Pancreas (tissue), 10 donors: ENCODE measurements around the gene KLF1. TPM values are rescaled to one million over a fixed set of nuclear protein-coding genes. Genes with fewer than 3 reads are reported as not detected.
A peak's percentile ranks its signal among the peaks of the same experiment; 100 is the strongest.

Experiments used
- ATAC-seq, 4 donors: fragments of 200-7000 bp; cut with Tn5 transposase; one replicate each; pipeline versions ENCODE4 v1.8.0 to v1.9.1; 2020; ENCODE audit warnings: mild to moderate bottlenecking in 4 of 4, moderate library complexity in 4 of 4
- DNase-seq, 6 donors: peaks; one replicate each; pipeline ENCODE4 v3.0.0-alpha.2; 2020
- FAIRE-seq: peaks from 2 replicates; lab custom pipeline; 2012; peaks lifted over from hg19 to GRCh38; lab: Jason Lieb, UNC
- H3K27ac ChIP-seq, 4 donors: fragments of 200-600 bp; sonication (generic); 1 replicate in 3 of 4; 2 replicates in 1 of 4; pipeline versions ENCODE4 v1.5.0 to v1.8.0; 2020
- H3K27me3 ChIP-seq, 4 donors: fragments of 200-600 bp; one replicate each; pipeline ENCODE4 v1.8.0; 2021
- H3K36me3 ChIP-seq, 3 donors: fragments of 200-600 bp; sonication (generic) in 1 of 3; one replicate each; pipeline versions ENCODE4 v1.5.0 to v1.8.0; 2020 to 2021
- H3K4me1 ChIP-seq, 3 donors: fragments of 200-600 bp; one replicate each; pipeline ENCODE4 v1.8.0; 2021
- H3K4me3 ChIP-seq, 4 donors: fragments of 200-600 bp; sonication (generic) in 2 of 4; one replicate each; pipeline versions ENCODE4 v1.5.0 to v1.8.0; 2020 to 2021
- H3K9me3 ChIP-seq, 4 donors: fragments of 200-600 bp; one replicate each; pipeline ENCODE4 v1.8.0; 2021
- WGBS, 2 donors: extraction: QIAGEN DNeasy Blood & Tissue Kit; methylation state at CpG; one replicate each; pipeline ENCODE4 v1.1.7; 2013; 5-methylcytosine and 5-hydroxymethylcytosine counted together
- intact Hi-C, 3 donors: fragments of 100-400 bp; cut with DNase I; formaldehyde crosslinking; loops; one replicate each; pipeline versions ENCODE4 v1.11.1 to v1.14.2; 2022
- polyA plus RNA-seq, 2 donors: library from polyadenylated mRNA; stranded (reverse); fragments of 200-250 nt; gene quantifications; one replicate each; pipeline ENCODE4 v1.2.3, GENCODE V29; 2013
- total RNA-seq, 6 donors: library from RNA; stranded (reverse); fragmentation: NEBNext Ultra II Directional in 4 of 6; extraction: Animal tissue kit (Norgen Biotek cat#: 25700) in 4 of 6; gene quantifications; one replicate each; pipeline versions ENCODE4 v1.2.1 to v1.2.4, GENCODE V29; 2021 to 2023
- TF ChIP-seq, protein P1 (sequence below), 4 donors: fragments of 200-600 bp; sonication (generic) in 3 of 4; IDR thresholded peaks; one replicate each; pipeline versions ENCODE4 v1.5.0 to v1.8.0; 2021; ENCODE audit warnings: antibody characterized with exemption in 4 of 4
- donor health status: healthy with polysubstance abuse.
- donor health status: DM: no; HTN: no; CAD: no; lungs with moderate emphysema.
- donor health status: DM: no; HTN: no; CAD: no.
- donor health status: control.
- donor health status: control.
- donor health status: Bipolar disorder and iron deficiency.
- donor health status: DM: yes; HTN: yes; CAD: no.
- donor health status: DM: no; HTN: no; CAD: no.
- donor health status: DM: no; HTN: no; CAD: no.
- donor health status: DM: yes; HTN: yes; CAD: no.

KLF1 gene
- total and polyA plus RNA-seq, 8 donors = 0.12 to 0.22 TPM; not detected in 6

DNA sequence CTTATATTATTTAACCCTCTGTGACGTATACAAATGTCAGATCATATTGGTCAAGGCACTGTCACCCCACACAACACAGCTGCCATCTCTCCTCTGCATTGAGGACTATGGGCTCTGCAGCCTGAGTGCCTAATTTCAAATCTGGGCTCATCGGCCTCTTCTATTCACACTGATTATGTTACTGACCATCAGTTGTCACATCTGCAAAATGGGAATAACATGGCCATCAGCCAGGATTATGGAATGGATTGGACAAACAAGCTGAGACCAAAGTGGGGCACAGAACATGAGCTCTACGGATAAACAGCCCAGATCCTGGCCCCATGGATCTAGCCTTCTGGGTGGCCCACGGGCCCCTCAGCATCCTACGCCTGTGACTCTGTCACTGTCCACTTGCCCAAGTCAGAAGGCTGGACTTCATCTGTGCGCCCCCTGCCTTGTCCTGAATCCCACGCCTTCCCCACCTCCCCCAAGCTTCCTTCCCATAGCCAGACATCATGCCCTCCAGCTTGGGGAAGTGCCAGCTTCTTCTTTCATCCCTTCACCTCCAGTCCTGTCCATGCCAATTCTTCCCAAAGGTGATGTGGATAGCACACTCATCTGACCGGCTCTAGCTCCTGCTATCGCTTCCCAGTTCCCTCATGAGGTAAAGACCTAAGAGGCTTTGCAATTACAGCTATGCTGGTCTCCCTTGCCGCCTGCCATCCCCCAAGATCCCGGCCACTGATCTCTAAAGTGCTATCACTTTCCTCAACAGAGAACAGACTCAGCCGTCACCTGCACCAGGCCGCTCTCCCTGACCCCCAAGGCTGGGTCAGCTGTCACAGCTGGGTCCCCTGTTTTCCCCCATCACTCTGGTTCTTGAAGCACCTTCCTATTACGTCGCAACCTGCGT is 45.6 kb upstream of the KLF1 start:
- Histone ChIP-seq H3K4me1 (peaks cover 3 to 11% (median 7%) of the 10 kb centered on the region in 3 donors), H3K36me3 (peaks cover 0 to 16% (median 8%) of the 10 kb centered on the region in 3 donors), H3K27me3 (no peaks in the 10 kb centered on the region), H3K9me3 (no peaks in the 10 kb centered on the region), H3K4me3 (peak overlapping the region; percentile 60 to 85 (median 78)), H3K27ac (peak overlapping the region in 3 of 4 donors; percentile 40 to 65 (median 59))
- 19 to 22% methylated on average over 16 of the region's 16 CpGs for WGBS, 2 donors
- intact Hi-C loops = no loop called here
- DNase-seq (peak in 1 of 6 donors; percentile 11), ATAC-seq (peak in 3 of 4 donors; percentile 2 to 5 (median 3)), FAIRE-seq (no peak)
- TF ChIP-seq, protein P1, sequence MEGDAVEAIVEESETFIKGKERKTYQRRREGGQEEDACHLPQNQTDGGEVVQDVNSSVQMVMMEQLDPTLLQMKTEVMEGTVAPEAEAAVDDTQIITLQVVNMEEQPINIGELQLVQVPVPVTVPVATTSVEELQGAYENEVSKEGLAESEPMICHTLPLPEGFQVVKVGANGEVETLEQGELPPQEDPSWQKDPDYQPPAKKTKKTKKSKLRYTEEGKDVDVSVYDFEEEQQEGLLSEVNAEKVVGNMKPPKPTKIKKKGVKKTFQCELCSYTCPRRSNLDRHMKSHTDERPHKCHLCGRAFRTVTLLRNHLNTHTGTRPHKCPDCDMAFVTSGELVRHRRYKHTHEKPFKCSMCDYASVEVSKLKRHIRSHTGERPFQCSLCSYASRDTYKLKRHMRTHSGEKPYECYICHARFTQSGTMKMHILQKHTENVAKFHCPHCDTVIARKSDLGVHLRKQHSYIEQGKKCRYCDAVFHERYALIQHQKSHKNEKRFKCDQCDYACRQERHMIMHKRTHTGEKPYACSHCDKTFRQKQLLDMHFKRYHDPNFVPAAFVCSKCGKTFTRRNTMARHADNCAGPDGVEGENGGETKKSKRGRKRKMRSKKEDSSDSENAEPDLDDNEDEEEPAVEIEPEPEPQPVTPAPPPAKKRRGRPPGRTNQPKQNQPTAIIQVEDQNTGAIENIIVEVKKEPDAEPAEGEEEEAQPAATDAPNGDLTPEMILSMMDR (IDR thresholded peaks at IDR 0.05) = no peak

DNA sequence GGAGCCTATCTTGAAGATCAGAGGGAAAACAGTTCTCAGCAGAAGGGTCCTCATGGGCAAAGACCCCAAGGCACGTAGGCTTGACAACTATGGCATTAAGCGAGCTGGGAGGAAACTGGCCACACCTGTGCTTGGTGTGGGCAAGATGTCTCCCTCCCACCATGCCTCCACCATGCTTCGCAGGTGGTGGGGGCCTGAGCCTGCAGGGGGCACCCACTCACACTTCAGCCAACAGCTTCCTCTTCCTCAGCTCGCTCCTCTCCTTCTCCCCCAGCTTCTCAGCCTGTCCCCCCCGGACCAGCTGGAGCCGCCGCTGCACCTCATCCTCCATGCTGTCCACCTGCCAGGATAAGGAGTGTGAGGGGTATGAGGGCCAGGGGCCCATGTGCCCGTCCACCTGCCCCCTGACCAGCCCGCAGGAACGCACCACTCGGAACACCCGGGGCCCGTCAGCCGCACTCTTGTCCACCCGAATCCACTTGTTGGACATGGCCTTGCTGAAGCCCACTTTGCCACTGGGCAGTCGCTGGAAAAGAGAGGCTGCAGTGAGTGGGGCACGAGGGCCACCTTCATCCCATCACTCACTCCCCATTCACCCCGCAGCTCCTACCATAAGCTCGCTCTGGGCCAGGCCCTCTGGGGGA is 43.1 kb upstream of the KLF1 start:
- ATAC-seq = no peak
- DNase-seq = peak in 1 of 6 donors; percentile 2
- H3K27me3 ChIP-seq = no peaks in the 10 kb centered on the region
- WGBS, 2 donors = 93 to 94% methylated on average over 19 of the region's 19 CpGs
- peaks cover 4 to 37% (median 24%) of the 10 kb centered on the region in 3 donors for H3K36me3 ChIP-seq
- H3K4me1 ChIP-seq = peaks cover 0 to 8% (median 4%) of the 10 kb centered on the region in 3 donors
- no peak overlapping the region for H3K4me3 ChIP-seq
- no peak for FAIRE-seq
- intact Hi-C loops = no loop called here
- no peak overlapping the region for H3K27ac ChIP-seq
- TF ChIP-seq, protein P1 (IDR thresholded peaks at IDR 0.05) = no peak
- H3K9me3 ChIP-seq = no peaks in the 10 kb centered on the region

DNA sequence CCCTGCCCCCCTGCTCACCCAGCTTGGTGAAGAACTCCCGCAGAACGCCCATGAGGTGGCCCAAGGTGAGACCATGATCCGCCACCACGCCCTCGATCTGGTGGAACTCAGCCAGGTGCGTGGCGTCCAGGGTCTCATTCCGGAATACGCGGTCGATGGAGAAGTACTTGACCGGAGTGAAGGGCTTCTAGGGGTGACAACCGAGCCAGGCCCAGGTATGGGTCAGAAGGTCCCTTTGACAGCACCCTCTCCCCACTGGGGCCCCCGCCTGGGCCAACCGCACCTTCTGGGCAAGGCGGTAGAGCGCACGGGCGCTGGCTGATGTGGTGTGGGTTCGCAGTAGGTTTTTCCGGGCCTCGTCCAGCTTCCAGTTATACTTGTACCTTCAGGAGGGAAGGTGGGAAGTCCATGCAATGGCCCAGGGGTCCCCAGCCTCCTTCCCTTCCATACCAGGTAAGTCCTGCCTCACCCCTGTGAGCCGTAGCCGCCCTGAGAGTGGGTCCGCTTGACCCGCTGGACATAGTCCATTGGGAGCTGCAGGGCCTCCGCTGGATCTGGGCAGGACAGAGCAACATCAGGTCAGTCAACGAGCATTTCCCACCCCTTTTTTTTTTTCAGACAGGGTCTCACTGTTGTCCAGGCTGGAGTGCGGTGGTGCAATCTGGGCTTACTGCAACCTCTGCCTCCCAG is 37.8 kb upstream of the KLF1 start:
- ATAC-seq (no peak), FAIRE-seq (no peak), DNase-seq (no peak)
- Histone ChIP-seq H3K27ac (no peak overlapping the region), H3K9me3 (no peaks in the 10 kb centered on the region), H3K4me3 (no peak overlapping the region), H3K4me1 (no peaks in the 10 kb centered on the region), H3K36me3 (peaks cover 9 to 53% (median 52%) of the 10 kb centered on the region in 3 donors), H3K27me3 (no peaks in the 10 kb centered on the region)
- intact Hi-C loops = no loop called here
- 94 to 96% methylated on average over 27 to 29 of the region's 29 CpGs for WGBS, 2 donors
- TF ChIP-seq, protein P1 (IDR thresholded peaks at IDR 0.05) = no peak

DNA sequence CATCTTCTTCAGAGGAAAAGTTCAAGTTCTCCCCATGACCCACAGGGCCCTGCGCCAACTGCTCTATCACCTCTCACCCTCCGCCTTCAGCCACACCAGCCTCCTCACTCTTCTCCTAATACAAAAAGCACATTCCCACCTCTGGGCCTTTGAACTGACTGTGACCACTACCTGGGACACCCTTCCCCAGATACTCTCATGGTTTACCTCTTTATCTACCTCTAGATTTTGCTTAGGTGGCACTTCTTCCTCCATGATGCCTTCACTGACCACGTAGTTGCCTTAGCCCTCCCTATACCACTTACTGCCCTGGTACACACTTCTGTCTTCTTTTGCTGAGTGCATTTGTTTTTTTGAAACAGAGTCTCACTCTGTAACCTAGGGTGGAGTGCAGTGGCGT is 36.0 kb upstream of the KLF1 start:
- Histone ChIP-seq H3K4me1 (no peaks in the 10 kb centered on the region), H3K36me3 (peaks cover 9 to 48% (median 43%) of the 10 kb centered on the region in 3 donors), H3K4me3 (no peak overlapping the region), H3K9me3 (no peaks in the 10 kb centered on the region), H3K27me3 (no peaks in the 10 kb centered on the region), H3K27ac (no peak overlapping the region)
- intact Hi-C loops = no loop called here
- ATAC-seq (no peak), FAIRE-seq (no peak), DNase-seq (no peak)
- 97 to 100% methylated on average over 4 of the region's 4 CpGs for WGBS, 2 donors
- TF ChIP-seq, protein P1 (IDR thresholded peaks at IDR 0.05) = no peak
